OCI-LY3 (cell line): Measurements from ENCODE around the gene ATP8B1.

Experiments used
- EZH2phosphoT487 ChIP-seq: fragments of 200-600 bp; shearing (Covaris generic); IDR thresholded peaks from 2 replicates; pipeline ENCODE4 v1.6.1; 2018; ENCODE audit warnings: antibody characterized with exemption, mixed run types, low read depth
- TF ChIP-seq, protein P1 (sequence below): fragments of 200-600, 300-600 bp; sonication (generic); IDR thresholded peaks from 2 replicates; pipeline ENCODE4 v1.5.1; 2014; ENCODE audit warnings: antibody characterized with exemption, low read length, low read depth

- TF ChIP-seq EZH2phosphoT487, result no peak
- TF ChIP-seq, protein P1, sequence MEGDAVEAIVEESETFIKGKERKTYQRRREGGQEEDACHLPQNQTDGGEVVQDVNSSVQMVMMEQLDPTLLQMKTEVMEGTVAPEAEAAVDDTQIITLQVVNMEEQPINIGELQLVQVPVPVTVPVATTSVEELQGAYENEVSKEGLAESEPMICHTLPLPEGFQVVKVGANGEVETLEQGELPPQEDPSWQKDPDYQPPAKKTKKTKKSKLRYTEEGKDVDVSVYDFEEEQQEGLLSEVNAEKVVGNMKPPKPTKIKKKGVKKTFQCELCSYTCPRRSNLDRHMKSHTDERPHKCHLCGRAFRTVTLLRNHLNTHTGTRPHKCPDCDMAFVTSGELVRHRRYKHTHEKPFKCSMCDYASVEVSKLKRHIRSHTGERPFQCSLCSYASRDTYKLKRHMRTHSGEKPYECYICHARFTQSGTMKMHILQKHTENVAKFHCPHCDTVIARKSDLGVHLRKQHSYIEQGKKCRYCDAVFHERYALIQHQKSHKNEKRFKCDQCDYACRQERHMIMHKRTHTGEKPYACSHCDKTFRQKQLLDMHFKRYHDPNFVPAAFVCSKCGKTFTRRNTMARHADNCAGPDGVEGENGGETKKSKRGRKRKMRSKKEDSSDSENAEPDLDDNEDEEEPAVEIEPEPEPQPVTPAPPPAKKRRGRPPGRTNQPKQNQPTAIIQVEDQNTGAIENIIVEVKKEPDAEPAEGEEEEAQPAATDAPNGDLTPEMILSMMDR, result no peak
Observed at GRCh38 chr18:57827646-57828045, 24.5 kb upstream of the ATP8B1 start.
